Neural cell (in vitro differentiated cells): ENCODE data around the gene NDFIP2. TPM values are rescaled to one million over a fixed set of nuclear protein-coding genes. Genes with fewer than 3 reads are reported as not detected.

Source experiments
- H2AFZ ChIP-seq: fragments of 200-600, 300-800 bp; sonication (generic), shearing (Covaris generic); 2 replicates; pipeline ENCODE4 v1.6.0; 2014; ENCODE audit warnings: low read depth, mild to moderate bottlenecking, antibody characterized with exemption, low read length, moderate library complexity
- H3F3A ChIP-seq: fragments of 200-600 bp; shearing (Covaris generic); 2 replicates; pipeline ENCODE4 v1.6.1; 2016; ENCODE audit warnings: mild to moderate bottlenecking, moderate library complexity, mixed read lengths, antibody characterized with exemption, low read length; ENCODE audit not compliant: insufficient read depth, poor library complexity, severe bottlenecking
- H3K27ac ChIP-seq: fragments of 200-600, 300-800 bp; sonication (generic), shearing (Covaris generic); 2 replicates; pipeline ENCODE4 v1.5.1; 2014; ENCODE audit warnings: mild to moderate bottlenecking, low read length, moderate library complexity
- H3K27me3 ChIP-seq: fragments of 300-800, 200-600 bp; sonication (generic), shearing (Covaris generic); 2 replicates; pipeline ENCODE4 v1.6.0; 2014; ENCODE audit warnings: mild to moderate bottlenecking, low read depth, low read length, moderate library complexity; ENCODE audit not compliant: insufficient read depth
- H3K36me3 ChIP-seq: fragments of 300-800, 200-600 bp; sonication (generic), shearing (Covaris generic); 2 replicates; pipeline ENCODE4 v1.5.1; 2014; ENCODE audit warnings: mild to moderate bottlenecking, antibody characterized with exemption, low read length, moderate library complexity; ENCODE audit not compliant: insufficient read depth
- H3K4me2 ChIP-seq: fragments of 300-800, 200-600 bp; sonication (generic), shearing (Covaris generic); 2 replicates; pipeline ENCODE4 v1.6.0; 2014; ENCODE audit warnings: mild to moderate bottlenecking, low read length
- H3K4me3 ChIP-seq: fragments of 300-800, 200-600 bp; sonication (generic), shearing (Covaris generic); 2 replicates; pipeline ENCODE4 v1.5.1; 2014; ENCODE audit warnings: mild to moderate bottlenecking, low read length, moderate library complexity
- H3K79me2 ChIP-seq: fragments of 200-600 bp; shearing (Covaris generic); replicated peaks from 2 replicates; pipeline ENCODE4 v1.6.0; 2014; ENCODE audit warnings: mild to moderate bottlenecking, low read length, moderate library complexity; ENCODE audit not compliant: insufficient read depth
- H3K9ac ChIP-seq: fragments of 300-800, 200-600 bp; sonication (generic), shearing (Covaris generic); 2 replicates; pipeline ENCODE4 v1.6.1; 2016; ENCODE audit warnings: mild to moderate bottlenecking, low read length, mixed read lengths
- H3K9me2 ChIP-seq: fragments of 200-600 bp; shearing (Covaris generic); 2 replicates; pipeline ENCODE4 v1.6.1; 2016; ENCODE audit warnings: mild to moderate bottlenecking, low read length, mixed read lengths; ENCODE audit not compliant: insufficient read depth
- H3K9me3 ChIP-seq: fragments of 200-600, 300-800 bp; sonication (generic), shearing (Covaris generic); 2 replicates; pipeline ENCODE4 v1.6.1; 2016; ENCODE audit warnings: mild to moderate bottlenecking, mixed run types, low read length, moderate library complexity, mixed read lengths
- H4K20me1 ChIP-seq: fragments of 200-600 bp; shearing (Covaris generic); 2 replicates; pipeline ENCODE4 v1.6.1; 2016; ENCODE audit warnings: mild to moderate bottlenecking, mixed run types; ENCODE audit not compliant: insufficient read depth
- CTCF ChIP-seq: fragments of 450-650 bp; IDR thresholded peaks from 2 replicates; pipeline ENCODE4 v1.5.1; 2014; ENCODE audit warnings: antibody characterized with exemption, mild to moderate bottlenecking, moderate library complexity; ENCODE audit not compliant: poor library complexity, severe bottlenecking
- EP300 ChIP-seq: fragments of 450-650 bp; conservative IDR thresholded peaks from 2 replicates; pipeline ENCODE4 v1.6.1; 2014; ENCODE audit warnings: antibody characterized with exemption, mild to moderate bottlenecking, moderate library complexity; ENCODE audit not compliant: poor library complexity, severe bottlenecking
- EZH2 ChIP-seq: fragments of 200-600, 300-800 bp; shearing (Covaris generic), sonication (generic); IDR thresholded peaks from 2 replicates; pipeline ENCODE4 v1.6.1; 2014; ENCODE audit warnings: antibody characterized with exemption, low read length, borderline replicate concordance, mild to moderate bottlenecking; ENCODE audit not compliant: insufficient read depth, poor library complexity, severe bottlenecking
- MXI1 ChIP-seq: fragments of 450-650 bp; conservative IDR thresholded peaks from 2 replicates; pipeline ENCODE4 v1.6.1; 2014; ENCODE audit warnings: antibody characterized with exemption, mild to moderate bottlenecking; ENCODE audit not compliant: poor library complexity, severe bottlenecking
- POLR2AphosphoS5 ChIP-seq: IDR thresholded peaks from 2 replicates; pipeline ENCODE4 v1.6.1; 2012
- REST ChIP-seq: IDR thresholded peaks from 2 replicates; pipeline ENCODE4 v1.6.1; 2012; ENCODE audit warnings: borderline replicate concordance
- SMC3 ChIP-seq: fragments of 450-650 bp; conservative IDR thresholded peaks from 2 replicates; pipeline ENCODE4 v1.6.1; 2014; ENCODE audit warnings: antibody characterized with exemption, mild to moderate bottlenecking, moderate library complexity; ENCODE audit not compliant: poor library complexity
- TAF1 ChIP-seq: IDR thresholded peaks from 2 replicates; pipeline ENCODE4 v1.6.1; 2012; ENCODE audit warnings: low read depth
- polyA plus RNA-seq: library from polyadenylated mRNA; depleted of rRNA; stranded (reverse); fragments of >200 nt; gene quantifications from 2 replicates; pipeline ENCODE4 v1.2.3, GENCODE V29; 2014

NDFIP2 gene
- polyA plus RNA-seq, 1 donor from 2014 or later, result 41.2 TPM

GRCh38 chr13:79604752-79605151, 123.8 kb downstream of the NDFIP2 start:
- Histone ChIP-seq H3F3A (no peaks in the 10 kb centered on the region), H4K20me1 (no peaks in the 10 kb centered on the region), H3K79me2 (no peaks in the 10 kb centered on the region), H3K27ac (no peak overlapping the region), H3K4me3 (no peak overlapping the region), H3K36me3 (no peaks in the 10 kb centered on the region), H3K4me2 (no peak overlapping the region), H3K9me2 (no peaks in the 10 kb centered on the region), H3K9ac (no peak overlapping the region), H3K9me3 (no peaks in the 10 kb centered on the region), H2AFZ (no peak overlapping the region), H3K27me3 (no peaks in the 10 kb centered on the region)
- TF ChIP-seq SMC3, result no peak
- TF ChIP-seq REST, result no peak
- TF ChIP-seq POLR2AphosphoS5, result no peak
- TF ChIP-seq EZH2, result no peak
- no peak for TF ChIP-seq CTCF
- TF ChIP-seq EP300, result no peak
- TF ChIP-seq MXI1, result no peak
- no peak for TF ChIP-seq TAF1

Other genes starting within 250 kb of the NDFIP2 start
- gene RBM26, start 74.9 kb upstream of the NDFIP2 start, polyA plus RNA-seq, result 95.9 and 112 TPM in 2 replicates